HG03457 (cell line): ENCODE data around the gene WBP2NL.

Experiments
- ATAC-seq: cut with Tn5 transposase; IDR thresholded peaks from one replicate; pipeline ENCODE4 v1.9.1; 2021; ENCODE audit warnings: moderate number of reproducible peaks; ENCODE audit not compliant: unreplicated experiment

WBP2NL gene

DNA sequence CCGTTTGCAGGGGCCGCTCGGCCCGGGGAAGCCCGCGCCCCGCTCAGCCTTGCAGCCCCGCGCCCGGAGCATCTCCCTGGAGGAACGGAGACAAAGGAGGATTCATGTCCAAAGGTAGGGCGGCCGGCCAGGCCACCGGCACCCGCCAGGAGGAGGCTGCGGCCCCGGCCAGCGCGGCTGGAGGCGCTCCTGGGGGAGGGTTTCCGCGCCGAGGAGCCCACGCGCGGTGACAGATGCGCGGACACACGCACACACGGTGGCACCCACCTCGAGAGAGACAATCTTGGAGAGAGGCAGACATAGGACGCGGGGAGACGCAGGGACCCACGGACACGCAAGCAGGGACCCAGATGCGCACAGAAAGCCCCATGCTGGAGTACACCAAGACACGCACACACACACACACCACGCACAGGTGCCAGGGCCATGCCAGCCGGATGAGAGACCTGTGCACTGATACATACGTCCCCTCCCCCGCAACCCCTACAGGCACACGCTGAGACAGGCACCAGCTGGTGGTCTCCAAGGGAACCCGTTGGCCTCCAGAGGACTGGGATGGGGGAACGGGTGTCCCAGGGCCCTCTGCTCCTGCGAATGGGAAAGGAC lies 21.5 kb upstream of the WBP2NL start:
- ATAC-seq = no peak

DNA sequence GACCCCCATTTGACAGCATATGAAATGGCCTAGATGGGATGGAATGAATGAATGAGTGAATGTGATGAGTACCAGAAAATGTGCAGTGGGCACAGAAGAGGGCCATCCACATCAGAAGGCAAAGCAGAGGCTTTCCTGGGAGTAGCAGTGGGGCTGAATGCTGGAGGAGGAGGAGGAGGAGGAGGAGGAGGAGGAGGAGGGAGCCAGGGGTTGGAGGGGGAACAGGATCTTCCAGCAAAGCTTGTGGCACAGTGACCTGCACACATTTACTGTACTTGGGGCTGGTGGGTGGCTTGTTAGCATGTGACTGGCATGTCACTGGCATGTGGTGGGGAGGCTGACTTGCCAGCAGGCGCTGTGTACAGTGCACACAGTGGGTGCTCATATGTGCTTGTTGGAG lies 19.9 kb upstream of the WBP2NL start:
- ATAC-seq = no peak

DNA sequence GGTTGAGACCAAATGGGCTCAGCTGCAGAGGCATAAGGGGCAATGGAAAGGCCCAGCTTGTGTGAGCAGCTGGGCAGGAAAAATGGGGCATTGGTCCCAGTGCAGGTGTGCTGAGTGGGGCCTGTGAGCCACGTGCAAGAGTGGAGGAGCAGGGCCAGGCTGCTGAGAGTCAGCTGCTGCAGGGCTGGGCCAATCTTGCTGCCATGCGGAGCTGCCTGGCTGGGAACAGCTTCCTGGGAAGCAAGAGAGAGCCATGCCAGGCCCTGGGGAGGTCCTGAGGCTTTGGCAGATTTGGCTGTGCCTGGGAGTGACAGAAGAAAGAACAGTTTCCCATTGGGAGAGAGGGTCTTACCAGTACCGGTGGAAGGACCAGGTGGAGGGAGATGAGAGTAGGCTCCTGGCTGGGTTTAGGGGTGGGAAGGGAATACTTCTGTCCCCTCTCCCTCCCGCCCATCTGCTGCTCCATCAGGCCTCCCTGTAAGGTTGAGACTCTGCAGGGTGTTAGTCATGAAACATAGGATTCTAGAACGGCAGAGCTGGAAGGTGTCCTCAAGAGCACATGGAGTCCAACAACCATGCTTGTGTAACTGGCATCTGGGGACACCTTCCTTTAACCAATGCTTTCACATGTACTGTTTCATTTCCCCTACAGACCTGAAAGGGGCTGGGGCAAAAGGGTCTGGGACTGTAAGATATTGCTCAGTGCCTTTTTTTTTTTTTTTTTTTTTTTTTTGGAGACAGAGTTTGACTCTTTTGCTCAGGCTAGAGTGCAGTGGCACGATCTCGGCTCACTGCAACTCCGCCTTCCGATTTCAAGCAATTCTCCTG lies 19.0 kb upstream of the WBP2NL start:
- no peak for ATAC-seq

DNA sequence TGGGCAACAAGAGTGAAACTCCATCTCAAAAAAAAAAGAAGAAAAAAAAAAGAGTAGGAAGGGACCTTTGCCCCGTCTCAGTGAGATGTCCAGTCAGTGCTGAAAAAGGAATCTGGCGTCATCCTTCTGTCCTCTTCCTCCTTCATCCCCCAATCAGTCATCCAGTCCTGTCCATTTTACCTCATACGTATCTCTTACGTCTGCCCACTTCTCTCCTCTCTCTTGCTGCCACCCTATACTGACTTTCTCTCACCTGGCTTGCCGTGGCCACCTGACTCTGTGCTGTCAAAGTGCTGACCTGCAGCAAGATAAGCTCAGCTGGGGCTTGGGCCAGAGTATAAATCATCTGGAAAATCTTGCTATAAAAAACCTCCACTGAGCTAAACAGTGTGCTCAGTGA lies 15.7 kb upstream of the WBP2NL start:
- ATAC-seq = no peak

DNA sequence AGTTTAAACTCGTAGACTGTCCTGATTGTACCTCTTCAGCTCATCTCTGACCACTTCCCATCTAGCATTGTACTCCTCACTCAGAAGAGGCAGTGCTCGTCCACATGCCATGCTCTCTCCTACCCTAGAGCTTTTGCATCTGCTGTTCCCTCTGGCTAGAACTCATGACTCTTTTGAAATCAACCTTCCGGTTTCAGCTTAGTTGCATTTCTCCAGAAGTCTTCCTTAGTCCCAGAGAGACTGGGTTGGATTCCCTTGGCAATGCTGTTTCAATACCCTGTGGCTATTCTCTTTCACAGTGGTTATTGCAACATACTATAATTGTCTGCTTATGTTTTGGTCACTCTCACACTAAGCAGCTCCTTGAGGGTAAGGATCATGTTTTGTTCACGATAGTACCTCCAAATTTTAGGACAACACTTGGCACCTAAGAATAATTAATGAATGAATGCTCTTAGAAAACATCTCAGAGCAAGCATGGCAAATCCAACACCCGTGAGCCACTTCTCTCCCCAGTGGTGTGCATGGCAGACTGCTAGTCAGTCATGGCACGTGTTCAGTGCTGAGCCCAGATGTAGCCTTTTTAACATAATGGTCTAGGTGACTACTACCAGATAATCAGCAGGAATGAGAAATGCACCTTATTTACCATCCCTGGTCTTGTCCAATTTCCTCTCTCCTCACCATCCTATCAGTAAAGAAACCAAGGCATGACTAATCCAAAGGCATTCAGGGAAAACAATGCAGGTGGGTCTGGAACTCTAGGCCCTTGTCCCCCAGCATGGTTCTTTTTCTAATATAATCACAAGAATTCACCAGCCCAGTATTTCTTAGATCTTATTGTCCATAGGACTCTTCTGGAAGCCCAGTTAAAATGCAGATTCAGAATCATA lies 14.8 kb upstream of the WBP2NL start:
- no peak for ATAC-seq

- no peak for ATAC-seq
Measured at GRCh38 chr22:41987276-41987675, 11.3 kb upstream of the WBP2NL start.

DNA sequence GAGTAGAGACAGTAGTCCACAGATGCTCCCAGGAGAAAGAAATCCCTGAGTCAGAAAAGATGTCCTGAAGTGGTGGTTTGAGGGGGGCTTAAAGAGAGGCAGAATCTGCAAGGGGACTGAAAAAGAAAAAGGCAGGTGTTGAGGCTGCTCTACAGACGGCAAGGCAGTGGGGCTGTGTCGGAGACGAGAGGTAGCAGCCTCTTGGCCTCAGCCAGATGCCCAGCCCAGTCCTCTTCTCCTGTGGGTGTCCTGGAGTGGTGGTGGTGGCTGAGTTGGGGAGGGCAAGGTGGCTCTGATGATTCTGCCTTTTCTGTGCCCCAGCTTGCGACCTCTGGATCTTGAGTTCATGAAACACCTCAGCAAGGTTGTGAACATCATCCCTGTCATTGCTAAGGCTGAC lies 9.3 kb upstream of the WBP2NL start:
- ATAC-seq = no peak

- no peak for ATAC-seq
Measured at GRCh38 chr22:41991111-41991510, 7.5 kb upstream of the WBP2NL start.

- ATAC-seq = no peak
Measured at GRCh38 chr22:41992496-41992895, 6.1 kb upstream of the WBP2NL start.

DNA sequence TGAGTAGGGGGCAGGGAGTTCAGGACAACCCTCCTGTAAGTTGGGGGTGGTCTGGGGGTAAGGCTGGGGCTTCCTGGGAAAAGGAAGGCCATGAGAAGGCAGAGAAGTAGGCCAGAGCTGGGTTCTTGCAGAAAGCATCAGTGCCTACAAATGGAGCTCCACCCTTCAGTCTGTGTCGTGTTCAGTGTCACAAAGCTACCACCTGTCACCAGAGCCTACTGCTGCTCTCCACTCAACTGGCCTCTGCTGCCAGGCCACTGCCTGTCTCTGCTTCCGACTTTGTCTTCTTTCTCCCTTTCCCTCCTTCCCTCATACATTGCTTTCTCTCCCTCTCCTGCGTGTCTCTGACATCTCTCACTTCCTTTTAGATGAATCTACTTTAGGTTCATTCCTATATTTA lies 3.4 kb upstream of the WBP2NL start:
- ATAC-seq = no peak

GRCh38 chr22:41996826-41997225 lies 1.8 kb upstream of the WBP2NL start:
- no peak for ATAC-seq

GRCh38 chr22:42000466-42000865 lies 1.9 kb downstream of the WBP2NL start:
- ATAC-seq = no peak

DNA sequence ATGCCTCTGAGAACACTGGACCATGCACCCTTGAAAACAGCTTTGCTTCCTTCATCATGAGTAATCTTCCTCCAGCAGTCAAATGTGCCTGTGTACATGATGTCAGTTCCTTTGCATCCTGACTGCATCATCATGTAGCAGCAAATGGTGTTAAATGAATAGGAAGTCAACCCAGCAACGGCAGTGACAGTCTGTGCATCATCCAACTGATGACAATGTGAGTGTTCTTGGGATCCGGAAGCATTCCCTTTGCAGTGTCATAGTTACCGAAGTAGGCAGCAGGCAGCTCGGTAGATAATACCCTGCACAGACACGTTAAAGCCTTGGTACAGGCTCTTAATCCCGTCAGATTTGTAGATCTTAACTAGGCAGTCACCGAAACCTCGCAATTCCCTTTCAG lies 2.5 kb downstream of the WBP2NL start:
- ATAC-seq = no peak

- ATAC-seq = no peak
Measured at GRCh38 chr22:42001706-42002105, 3.1 kb downstream of the WBP2NL start.

GRCh38 chr22:42007922-42008321 lies 9.3 kb downstream of the WBP2NL start:
- ATAC-seq = no peak

GRCh38 chr22:42010778-42011177 lies 12.2 kb downstream of the WBP2NL start:
- no peak for ATAC-seq

DNA sequence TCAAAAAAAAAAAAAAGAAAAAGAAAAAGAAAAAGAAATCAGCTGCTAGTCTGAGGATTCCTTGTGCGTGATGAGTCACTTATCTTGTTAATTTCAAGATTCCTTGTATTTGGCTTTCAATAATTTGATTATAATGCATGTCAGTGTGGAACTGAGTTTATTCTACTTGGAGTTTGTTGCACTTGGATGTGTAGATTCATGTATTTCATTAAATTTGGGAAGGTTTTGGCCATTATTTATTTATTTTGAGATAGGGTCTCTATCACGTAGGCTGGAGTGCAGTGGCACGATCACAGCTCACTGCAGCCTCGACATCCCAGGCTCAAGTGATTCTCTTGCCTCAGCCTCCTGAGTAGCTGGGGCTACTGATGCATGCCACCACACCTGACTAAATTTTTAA lies 14.8 kb downstream of the WBP2NL start:
- ATAC-seq = no peak

DNA sequence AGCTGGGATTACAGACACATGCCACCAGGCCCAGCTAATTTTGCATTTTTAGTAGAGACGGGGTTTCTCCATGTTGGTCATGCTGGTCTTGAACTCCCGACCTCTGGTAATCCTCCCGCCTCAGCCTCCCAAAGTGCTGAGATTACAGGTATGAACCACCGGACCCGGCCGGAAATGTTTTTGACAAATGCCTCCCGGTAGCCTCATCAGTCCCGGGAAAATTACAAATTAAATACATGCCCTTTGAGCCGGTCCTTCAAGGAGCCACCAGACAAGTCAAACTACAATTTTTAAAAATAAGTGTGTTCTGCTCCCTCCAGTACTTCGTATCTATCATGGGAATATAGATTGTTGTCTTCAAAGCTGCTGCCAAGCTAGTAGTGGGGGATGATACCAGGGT lies 17.5 kb downstream of the WBP2NL start:
- no peak for ATAC-seq

DNA sequence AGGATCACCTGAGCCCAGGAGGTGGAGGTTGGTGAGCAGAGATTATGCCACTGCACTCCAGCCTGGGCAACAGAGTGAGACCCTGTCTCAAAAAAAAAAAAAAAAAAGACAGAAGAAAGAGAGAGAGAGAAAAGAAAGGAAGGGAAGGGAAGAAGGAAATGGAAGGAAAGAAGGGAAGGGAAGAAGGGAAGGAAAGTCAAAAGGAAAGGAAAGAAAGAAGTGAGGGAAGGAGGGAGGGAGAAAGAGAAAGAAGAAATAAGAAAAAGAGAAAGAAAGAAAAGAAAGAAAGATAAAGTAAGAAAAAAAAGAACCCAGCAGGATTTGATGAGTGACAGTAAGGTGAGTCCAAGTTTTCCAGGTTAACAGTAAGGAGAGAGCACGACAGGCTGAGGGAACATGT lies 19.6 kb downstream of the WBP2NL start:
- no peak for ATAC-seq

DNA sequence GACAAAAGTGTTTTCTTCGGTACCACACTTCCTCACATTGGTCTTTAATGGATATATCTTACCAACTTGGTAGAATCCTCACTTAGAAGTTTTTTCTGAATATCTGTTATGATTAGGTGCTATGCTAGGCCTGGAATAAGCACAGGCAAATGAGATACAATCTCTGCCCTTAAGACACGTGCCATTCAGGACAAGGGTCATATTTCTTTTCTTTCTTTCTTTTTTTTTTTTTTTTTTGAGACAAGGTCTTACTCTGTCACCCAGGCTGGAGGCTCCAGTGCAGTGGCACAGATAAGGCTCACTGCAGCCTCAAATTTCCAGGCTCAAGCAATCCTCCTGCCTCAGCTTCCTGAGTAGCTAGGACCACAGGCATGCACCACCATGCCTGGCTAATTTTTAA lies 23.0 kb downstream of the WBP2NL start:
- no peak for ATAC-seq

DNA sequence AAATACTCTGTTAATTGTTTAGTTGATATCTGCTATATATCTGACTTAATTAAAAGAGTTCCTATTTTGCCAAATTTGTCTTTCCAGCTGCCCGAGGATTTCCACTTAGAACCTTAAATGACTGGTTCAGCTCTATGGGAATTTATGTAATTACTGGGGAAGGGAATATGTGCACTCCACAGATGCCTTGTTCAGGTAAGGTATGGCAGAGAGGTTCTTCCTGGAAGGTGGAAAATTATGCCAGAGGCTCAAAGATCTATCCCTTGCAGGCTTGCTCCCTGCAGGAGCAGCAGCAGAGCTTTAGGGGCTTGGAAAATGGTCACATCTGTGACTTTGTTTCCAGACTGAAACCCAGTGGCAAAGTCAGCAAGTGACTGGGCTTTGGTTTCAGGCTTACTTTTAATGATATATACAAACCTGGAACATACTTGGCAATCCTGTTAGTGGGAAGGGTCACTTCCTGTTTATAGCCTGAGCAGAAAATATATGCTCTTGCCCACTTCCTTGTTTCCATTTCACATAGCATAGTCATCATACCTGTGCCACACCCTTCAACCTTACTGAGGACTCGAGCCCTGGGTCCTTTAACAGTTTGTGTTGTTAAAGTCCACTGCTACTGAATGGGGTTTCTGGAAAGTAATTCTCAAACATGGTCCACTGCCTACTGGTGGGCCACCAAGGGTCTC lies 23.7 kb downstream of the WBP2NL start:
- no peak for ATAC-seq
